T-helper 17 cell (primary cell): ENCODE results near the gene RER1. TPM values are rescaled to one million over a fixed set of nuclear protein-coding genes. Genes with fewer than 3 reads are reported as not detected.

Experiments
- ATAC-seq: fragments of 150-1000 bp; cut with Tn5 transposase; 2 replicates; pipeline ENCODE4 v1.10.0; 2021; ENCODE audit warnings: mild to moderate bottlenecking, moderate library complexity
- DNase-seq, 3 donors: peaks; one replicate each; pipeline versions ENCODE4 v3.0.0 to v3.0.0-alpha.2; 2020 to 2021
- H3K9me3 ChIP-seq: one replicate; pipeline ENCODE4 v1.7.0; 2013; ENCODE audit warnings: low read length, mild to moderate bottlenecking; ENCODE audit not compliant: control insufficient read depth, poor library complexity, severe bottlenecking
- H3K27ac Mint-ChIP-seq: one replicate; pipeline ENCODE4 v1.8.0; 2022; ENCODE audit warnings: mild to moderate bottlenecking, moderate library complexity, mixed read lengths
- H3K27me3 Mint-ChIP-seq: one replicate; pipeline ENCODE4 v1.8.0; 2022; ENCODE audit warnings: mixed read lengths
- H3K36me3 Mint-ChIP-seq: one replicate; pipeline ENCODE4 v1.8.0; 2022; ENCODE audit warnings: low read depth, mixed read lengths
- H3K4me1 Mint-ChIP-seq: one replicate; pipeline ENCODE4 v1.8.0; 2022; ENCODE audit warnings: mild to moderate bottlenecking, mixed read lengths
- H3K4me3 Mint-ChIP-seq: one replicate; pipeline ENCODE4 v1.8.0; 2022; ENCODE audit warnings: mild to moderate bottlenecking, moderate library complexity, mixed read lengths
- total RNA-seq, 4 donors: library from RNA in 2 of 4; stranded (reverse) in 2 of 4; gene quantifications; one replicate each; pipeline ENCODE4 v1.2.3 and lab custom pipeline; 2022 to 2026

RER1 gene
- total RNA-seq, 2 donors from 2014 or later, result 68.4 to 70.0 TPM

DNA sequence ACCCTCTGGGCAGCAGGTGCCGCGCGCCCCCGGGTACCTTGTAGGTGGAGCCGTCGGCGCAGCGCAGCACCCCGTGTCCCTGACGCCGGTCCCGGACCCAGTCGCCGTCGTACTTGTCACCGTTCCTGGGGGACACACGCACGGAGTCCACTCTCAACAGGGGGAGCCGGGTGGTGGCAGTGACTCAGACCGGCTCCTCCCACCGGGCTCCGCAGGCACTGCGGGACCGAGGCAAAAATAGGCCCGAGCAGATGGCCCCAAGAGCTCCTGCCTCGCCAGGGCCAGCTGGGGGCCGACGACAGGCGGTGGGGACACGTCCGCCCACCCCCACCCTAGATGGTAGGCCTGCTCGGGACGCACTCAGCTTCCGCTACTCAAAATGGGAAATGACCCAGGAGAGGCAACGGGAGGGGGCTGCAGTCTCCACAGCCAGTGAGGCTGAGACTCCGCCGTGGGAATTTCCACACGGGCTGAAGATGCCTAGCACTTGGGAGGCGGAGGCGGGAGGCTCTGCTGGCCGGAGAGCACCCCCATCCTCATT lies 6.6 kb upstream of the RER1 start:
- ATAC-seq (no peak), DNase-seq (no peak)
- H3K4me1 Mint-ChIP-seq, result peaks cover under 1% of the 10 kb centered on the region
- no peak overlapping the region for H3K27ac Mint-ChIP-seq
- H3K9me3 ChIP-seq, result no peaks in the 10 kb centered on the region
- no peaks in the 10 kb centered on the region for H3K27me3 Mint-ChIP-seq
- no peak overlapping the region for H3K4me3 Mint-ChIP-seq
- no peaks in the 10 kb centered on the region for H3K36me3 Mint-ChIP-seq

DNA sequence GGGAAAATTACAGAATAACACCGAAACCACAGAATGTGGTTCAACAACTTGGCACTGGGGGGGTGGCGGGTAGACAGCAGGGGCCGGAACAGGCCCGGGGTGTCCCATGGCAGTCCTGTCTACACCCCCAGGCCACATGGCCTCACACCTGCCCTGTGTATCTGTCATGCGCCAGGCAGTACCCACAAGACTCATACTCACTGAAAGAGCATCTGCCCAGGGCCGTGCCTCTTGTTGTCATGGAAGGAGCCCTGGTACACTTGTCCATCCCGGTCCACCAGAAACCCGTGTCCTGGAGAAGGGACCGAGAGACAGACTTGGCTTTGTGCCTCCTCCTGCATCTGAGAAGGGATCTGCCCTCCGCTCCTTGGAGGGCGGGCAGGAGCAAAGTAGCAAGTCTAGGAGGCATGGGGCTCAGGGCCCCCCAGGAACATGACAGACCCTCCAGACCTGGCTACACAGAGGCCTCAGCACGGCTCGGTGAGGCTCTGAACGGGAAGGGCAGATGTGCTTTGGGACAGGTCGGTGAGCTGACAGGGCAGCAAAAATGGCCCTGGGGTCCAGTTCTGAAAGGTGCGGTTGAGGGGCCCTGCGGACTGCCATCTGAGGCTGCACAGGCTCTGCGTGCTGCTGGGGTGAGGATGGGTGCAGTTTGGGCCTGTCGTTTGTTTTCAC lies 5.9 kb upstream of the RER1 start:
- no peak overlapping the region for H3K27ac Mint-ChIP-seq
- peaks cover 3% of the 10 kb centered on the region for H3K4me1 Mint-ChIP-seq
- no peaks in the 10 kb centered on the region for H3K27me3 Mint-ChIP-seq
- no peak overlapping the region for H3K4me3 Mint-ChIP-seq
- no peaks in the 10 kb centered on the region for H3K9me3 ChIP-seq
- peak in 1 of 3 donors; percentile 7 for DNase-seq
- no peak for ATAC-seq
- H3K36me3 Mint-ChIP-seq, result no peaks in the 10 kb centered on the region

DNA sequence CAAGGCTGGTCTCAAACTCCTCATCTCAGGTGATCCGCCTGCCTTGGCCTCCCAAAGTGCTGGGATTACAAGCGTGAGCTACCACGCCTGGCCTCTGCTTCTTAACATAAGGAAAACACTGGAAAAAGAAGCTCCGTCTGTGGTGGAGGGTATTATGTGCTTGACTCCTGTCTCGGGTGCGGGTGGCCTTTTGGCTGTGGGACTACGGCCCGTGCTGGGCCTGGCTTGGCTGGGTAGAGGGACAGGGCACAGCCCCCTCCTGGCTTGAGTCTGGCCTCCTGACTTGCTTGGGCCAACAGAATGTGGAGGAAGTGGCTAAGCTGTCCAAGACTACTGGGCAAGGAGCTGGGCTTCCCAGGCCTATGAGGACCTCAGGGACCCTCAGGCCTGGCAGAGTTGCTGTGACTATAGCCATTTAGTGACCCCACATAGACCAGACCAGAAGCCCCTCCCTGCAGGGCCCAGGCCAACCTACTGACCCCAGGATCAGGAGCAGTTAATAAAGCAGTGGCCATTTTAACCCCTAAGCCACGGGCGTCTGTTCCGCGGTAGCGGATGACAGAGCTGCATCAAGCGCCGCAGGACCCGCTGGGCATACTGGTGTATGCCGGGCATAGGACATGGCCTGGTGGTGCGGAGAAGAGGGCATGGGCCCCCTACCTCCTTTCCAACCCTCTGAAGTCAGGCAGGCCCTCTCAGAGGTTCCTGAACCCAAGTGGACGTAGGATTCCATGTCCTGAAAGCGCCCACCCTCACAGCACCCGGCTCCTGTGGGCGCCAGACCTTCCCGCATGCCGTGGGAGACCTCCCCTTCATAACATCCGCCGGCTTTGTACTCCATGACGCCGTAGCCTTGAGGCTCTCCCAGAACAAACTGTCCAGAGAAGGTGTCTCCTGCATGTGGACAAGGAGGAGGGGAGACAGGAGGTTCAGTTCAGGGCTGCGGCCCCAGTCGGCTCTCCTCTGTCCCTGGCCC lies 4.7 kb upstream of the RER1 start:
- H3K27me3 Mint-ChIP-seq, result no peaks in the 10 kb centered on the region
- H3K27ac Mint-ChIP-seq, result no peak overlapping the region
- no peaks in the 10 kb centered on the region for H3K36me3 Mint-ChIP-seq
- no peak for DNase-seq
- peaks cover 3% of the 10 kb centered on the region for H3K4me1 Mint-ChIP-seq
- H3K4me3 Mint-ChIP-seq, result no peak overlapping the region
- H3K9me3 ChIP-seq, result no peaks in the 10 kb centered on the region
- ATAC-seq, result no peak

DNA sequence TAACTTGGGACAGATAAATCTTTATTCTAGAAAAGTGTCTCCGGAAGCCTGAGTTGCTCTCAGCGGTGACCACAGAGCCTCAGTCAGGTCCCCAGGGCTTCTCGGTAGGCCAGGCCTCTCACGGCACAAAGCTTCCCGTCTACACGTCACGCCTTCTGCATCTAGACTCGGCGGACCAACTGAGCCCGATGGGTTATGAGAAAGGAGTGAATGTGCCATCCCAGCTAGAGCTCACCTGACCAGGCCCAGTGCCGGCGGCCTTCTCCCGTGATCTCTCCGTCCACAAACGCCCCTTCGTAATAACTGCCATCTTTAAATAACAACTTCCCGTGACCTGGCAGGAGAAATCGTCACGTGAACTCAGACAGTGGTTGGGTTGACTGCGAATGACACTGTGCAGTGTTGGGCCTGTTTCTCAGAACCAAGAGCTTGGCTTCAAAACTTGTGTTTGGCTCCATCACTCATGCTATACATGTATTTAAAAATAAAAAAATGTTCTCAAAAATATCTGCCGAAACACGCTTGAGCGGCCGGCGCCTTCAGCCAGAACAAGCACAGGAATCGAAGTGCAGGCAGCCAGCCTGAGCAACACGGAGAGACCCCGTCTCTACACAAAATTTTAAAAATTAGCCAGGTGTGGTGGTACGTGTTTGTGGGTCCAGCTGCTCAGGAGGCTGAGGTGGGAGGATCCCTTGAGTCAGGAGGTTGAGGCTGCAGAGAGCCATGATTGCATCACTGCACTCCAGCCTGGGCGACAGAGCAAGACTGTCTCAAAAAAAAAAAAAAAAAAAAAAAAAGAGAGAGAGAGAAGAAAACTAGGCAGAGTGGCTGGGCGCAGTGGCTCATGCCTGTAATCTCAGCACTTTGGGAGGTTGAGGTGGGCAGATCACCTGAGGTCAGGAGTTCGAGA lies 3.4 kb upstream of the RER1 start:
- H3K27me3 Mint-ChIP-seq, result no peaks in the 10 kb centered on the region
- H3K4me1 Mint-ChIP-seq, result peaks cover 13% of the 10 kb centered on the region
- no peak overlapping the region for H3K27ac Mint-ChIP-seq
- peaks cover 2% of the 10 kb centered on the region for H3K36me3 Mint-ChIP-seq
- no peak for DNase-seq
- no peaks in the 10 kb centered on the region for H3K9me3 ChIP-seq
- no peak for ATAC-seq
- H3K4me3 Mint-ChIP-seq, result no peak overlapping the region

DNA sequence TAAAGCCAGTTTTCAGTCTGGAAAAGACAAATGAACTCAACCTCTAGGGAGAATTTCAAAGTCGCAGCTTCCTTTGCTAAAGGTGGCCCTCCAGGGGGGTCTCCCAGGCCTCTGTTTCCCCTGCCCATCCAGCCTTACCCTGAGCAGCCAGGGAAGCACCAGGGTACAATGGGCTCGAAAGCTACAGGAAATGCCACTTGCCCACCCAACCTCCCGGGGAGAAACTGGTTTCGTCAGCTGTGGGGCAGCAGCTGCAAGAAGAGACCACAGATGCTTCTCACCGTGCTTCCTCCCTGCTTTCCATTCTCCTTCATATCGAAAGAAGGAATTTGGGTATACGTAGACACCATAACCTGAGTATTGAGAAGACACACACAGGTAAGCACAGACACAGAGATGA lies 2.0 kb upstream of the RER1 start:
- Mint-ChIP-seq H3K4me1 (peaks cover 22% of the 10 kb centered on the region), H3K4me3 (peak overlapping the region; percentile 80), H3K27me3 (no peaks in the 10 kb centered on the region), H3K27ac (peak overlapping the region; percentile 27), H3K36me3 (peaks cover 2% of the 10 kb centered on the region)
- DNase-seq (no peak), ATAC-seq (no peak)
- H3K9me3 ChIP-seq, result no peaks in the 10 kb centered on the region

DNA sequence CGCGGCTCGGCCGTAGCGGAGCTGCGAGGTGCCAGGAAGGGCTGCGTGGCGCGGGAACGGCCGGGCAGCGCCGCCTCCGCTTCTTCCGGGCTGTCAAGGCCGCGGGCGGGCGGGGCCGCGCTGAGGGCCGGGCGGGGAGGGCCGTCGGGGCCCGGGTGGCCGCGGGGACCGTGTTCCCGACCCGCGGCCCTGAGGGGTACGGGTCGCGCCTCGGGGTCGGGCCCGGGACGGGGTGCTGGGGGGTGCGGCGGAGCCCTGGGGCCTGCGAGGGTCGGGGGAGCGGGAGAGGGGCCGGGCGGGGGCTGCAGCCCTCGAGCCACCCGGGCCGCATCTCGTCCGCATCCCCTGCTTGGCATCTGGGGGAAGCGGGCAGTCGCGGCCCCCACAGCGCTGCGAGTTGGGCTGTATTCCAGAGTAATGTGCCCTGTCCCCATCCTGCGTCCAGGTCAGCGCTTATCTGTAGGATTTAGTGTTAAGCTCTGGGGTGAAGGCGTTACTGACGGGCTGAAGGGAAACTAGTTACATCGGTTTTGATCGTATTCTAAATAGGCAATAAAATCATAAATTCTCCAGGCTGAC lies 379 bp downstream of the RER1 start:
- peak overlapping the region; percentile 87 for H3K27ac Mint-ChIP-seq
- peak overlapping the region; percentile 91 for H3K4me3 Mint-ChIP-seq
- ATAC-seq (peak; percentile 13), DNase-seq (no peak)
- no peaks in the 10 kb centered on the region for H3K27me3 Mint-ChIP-seq
- H3K9me3 ChIP-seq, result no peaks in the 10 kb centered on the region
- peaks cover 24% of the 10 kb centered on the region for H3K4me1 Mint-ChIP-seq
- H3K36me3 Mint-ChIP-seq, result peaks cover 2% of the 10 kb centered on the region

DNA sequence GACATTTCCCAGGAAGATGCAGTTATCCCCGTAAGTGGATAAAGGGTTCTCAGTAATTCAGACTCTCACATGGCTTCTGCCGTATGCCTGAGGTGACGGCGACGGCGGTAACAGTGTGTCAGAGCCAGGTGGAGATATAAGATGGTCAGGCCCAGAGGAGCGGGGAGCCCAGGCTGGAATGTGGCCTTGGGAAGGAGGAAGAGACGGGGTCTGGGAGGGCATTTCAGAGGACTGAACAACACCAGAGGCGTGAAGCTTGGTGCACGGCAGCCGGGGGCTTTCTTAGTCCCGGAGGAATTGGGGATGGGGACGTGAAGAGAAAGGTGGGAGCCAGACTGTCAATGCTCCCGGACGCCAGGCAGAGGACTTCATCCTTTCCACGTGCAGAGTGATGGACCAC lies 1.0 kb downstream of the RER1 start:
- Mint-ChIP-seq H3K27me3 (no peaks in the 10 kb centered on the region), H3K4me1 (peaks cover 24% of the 10 kb centered on the region), H3K4me3 (peak overlapping the region; percentile 86), H3K36me3 (peaks cover 2% of the 10 kb centered on the region), H3K27ac (peak overlapping the region; percentile 87)
- ATAC-seq, result no peak
- no peaks in the 10 kb centered on the region for H3K9me3 ChIP-seq
- DNase-seq, result no peak

DNA sequence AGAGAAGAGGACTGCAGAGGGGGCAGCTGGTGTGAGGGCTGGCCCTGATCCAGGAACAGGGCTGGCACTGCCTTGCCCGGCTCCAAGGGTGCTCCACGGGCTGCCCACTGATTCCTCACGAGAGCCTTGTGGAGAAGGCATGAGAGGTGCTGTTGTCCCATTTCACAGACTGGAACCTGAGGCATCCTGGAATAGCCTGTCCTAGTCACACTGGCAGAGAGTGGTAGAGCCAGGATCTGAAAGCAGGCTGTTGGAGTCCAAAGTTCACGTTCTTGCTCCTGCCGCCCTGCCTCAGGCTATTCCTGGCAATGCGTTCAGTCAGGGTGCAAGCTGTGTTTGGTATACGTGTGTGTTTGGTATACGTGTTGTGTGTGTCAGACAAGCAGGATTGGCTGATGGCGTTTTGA lies 1.8 kb downstream of the RER1 start:
- ATAC-seq (no peak), DNase-seq (no peak)
- Mint-ChIP-seq H3K36me3 (peaks cover 2% of the 10 kb centered on the region), H3K27me3 (no peaks in the 10 kb centered on the region), H3K27ac (peak overlapping the region; percentile 87), H3K4me1 (peaks cover 24% of the 10 kb centered on the region), H3K4me3 (peak overlapping the region; percentile 86)
- no peaks in the 10 kb centered on the region for H3K9me3 ChIP-seq

DNA sequence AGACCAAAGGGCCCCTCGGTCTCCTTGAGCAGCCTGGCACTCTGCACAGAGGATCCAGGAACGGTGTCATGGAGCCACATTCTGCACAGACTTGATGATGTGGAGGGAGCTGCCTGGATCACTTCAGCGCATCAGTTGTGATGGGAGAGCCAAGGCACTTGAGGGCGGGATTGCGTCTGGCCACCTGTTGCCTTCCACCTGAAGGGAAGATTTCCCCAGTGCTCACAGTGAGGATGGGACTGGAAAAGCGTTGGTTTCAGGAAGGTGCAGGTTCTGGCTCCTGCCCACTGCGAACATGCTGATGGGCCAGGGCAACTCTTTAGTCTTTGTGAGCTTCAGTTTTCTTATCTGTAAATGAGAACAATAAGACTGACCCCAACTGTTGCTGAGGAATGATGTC lies 2.6 kb downstream of the RER1 start:
- Mint-ChIP-seq H3K27me3 (no peaks in the 10 kb centered on the region), H3K4me1 (peaks cover 24% of the 10 kb centered on the region)
- ATAC-seq, result no peak

DNA sequence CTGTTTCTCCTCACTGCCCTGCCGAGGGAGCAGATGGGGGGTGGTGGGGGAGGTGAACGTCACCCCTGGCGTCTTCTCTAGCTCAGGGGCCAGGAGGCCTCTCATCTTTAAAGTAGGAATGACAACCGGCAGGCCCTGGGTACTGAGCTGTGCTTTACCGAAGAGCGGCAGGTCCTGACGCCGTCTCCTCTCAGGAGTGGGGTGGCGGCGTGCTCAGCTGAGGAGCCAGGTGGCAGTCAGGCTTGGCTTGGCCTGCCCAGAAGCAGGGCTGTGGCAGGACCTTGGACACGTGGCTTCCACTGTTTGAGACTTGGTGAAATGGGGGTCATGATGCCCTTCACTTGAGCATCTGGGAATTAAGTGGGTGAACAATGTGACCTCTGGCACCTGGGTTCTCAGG lies 3.1 kb downstream of the RER1 start:
- Mint-ChIP-seq H3K4me1 (peaks cover 24% of the 10 kb centered on the region), H3K27me3 (no peaks in the 10 kb centered on the region), H3K27ac (no peak overlapping the region), H3K36me3 (peaks cover 2% of the 10 kb centered on the region), H3K4me3 (no peak overlapping the region)
- no peak for DNase-seq
- ATAC-seq, result no peak
- no peaks in the 10 kb centered on the region for H3K9me3 ChIP-seq

More for the DNA sequence above, 2.6 kb downstream of the RER1 start:
- DNase-seq, result no peak
- peak overlapping the region; percentile 87 for H3K27ac Mint-ChIP-seq
- H3K36me3 Mint-ChIP-seq, result peaks cover 2% of the 10 kb centered on the region
- H3K9me3 ChIP-seq, result no peaks in the 10 kb centered on the region
- peak overlapping the region; percentile 59 for H3K4me3 Mint-ChIP-seq

DNA sequence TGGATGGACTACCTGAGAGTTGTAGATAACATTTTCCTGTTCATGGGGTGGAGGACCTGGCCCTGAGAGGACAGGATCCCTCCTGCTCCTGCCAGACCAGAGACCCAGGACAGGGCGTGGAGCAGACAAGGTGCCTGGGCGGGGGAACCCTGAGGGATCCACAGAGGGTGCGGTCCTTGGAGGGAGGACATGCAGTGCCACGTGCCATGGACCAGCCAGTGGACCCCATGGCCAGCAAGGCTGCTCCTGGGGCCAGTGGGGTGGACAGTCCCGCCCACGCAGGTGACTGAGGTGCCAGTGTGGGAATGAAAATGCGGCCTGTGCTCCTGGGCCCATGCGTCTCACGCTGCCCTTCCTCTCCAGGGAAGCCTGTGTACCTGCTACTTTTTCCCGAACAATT lies 3.6 kb downstream of the RER1 start:
- Mint-ChIP-seq H3K4me3 (no peak overlapping the region), H3K4me1 (peaks cover 21% of the 10 kb centered on the region), H3K36me3 (peaks cover 2% of the 10 kb centered on the region), H3K27me3 (no peaks in the 10 kb centered on the region), H3K27ac (no peak overlapping the region)
- ATAC-seq, result no peak
- H3K9me3 ChIP-seq, result no peaks in the 10 kb centered on the region
- DNase-seq, result no peak

DNA sequence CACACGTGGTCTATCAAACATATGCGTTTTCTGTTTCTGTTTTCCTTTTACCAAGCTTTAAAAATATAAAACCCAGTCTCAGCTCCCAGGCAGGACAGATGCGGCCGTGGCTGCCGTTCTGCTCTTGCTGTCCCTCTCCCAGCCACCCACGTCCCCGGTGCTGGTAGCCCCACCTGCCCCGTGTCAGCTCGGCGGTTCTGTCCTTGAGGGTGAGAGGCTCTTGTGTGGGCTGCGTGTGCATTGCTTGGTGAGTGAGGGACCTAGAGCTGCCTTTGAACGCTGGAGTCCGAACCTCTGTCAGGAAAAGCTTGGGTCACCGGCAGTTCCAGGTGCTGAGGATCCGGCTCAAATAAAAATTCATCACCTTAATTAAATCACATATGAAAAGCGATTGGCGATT lies 4.4 kb downstream of the RER1 start:
- H3K27ac Mint-ChIP-seq, result peak overlapping the region; percentile 29
- no peak for ATAC-seq
- no peaks in the 10 kb centered on the region for H3K9me3 ChIP-seq
- peaks cover 23% of the 10 kb centered on the region for H3K4me1 Mint-ChIP-seq
- H3K4me3 Mint-ChIP-seq, result no peak overlapping the region
- no peaks in the 10 kb centered on the region for H3K27me3 Mint-ChIP-seq
- peaks cover 5% of the 10 kb centered on the region for H3K36me3 Mint-ChIP-seq
- no peak for DNase-seq
